Measurements from ENCODE around the gene ARL4A.

ARL4A gene

DNA sequence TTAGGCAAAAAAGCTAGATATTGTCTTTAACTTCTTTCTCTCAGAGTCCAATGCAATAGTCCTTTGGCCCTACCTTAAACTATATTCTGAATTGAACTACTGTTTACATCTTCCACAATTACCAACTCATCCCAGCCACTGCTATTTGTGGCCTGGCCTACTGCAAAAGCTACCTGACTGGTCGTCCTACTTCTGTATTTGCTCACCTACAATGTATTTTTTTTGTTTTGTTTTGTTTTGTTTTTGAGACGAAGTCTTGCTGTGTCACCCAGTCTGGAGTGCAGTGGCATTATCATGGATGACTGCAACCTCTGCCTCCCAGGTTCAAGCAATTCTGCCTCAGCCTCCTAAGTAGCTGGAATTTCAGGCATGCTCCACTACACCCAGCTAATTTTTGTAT is 51.2 kb downstream of the ARL4A start:
- Histone ChIP-seq H3K27ac (ENCODE audit: low read depth, low read length, poor library complexity, severe bottlenecking) (no peak overlapping the region), H2AFZ (ENCODE audit: low read length) (no peak overlapping the region), H3F3A (ENCODE audit: insufficient read depth, low read length) (no peaks in the 10 kb centered on the region), H3K36me3 (ENCODE audit: insufficient read depth, low read length) (no peaks in the 10 kb centered on the region), H3K9me2 (ENCODE audit: low read depth, low read length) (no peaks in the 10 kb centered on the region), H3K9me3 (ENCODE audit: low read length) (no peaks in the 10 kb centered on the region), H3K4me1 (ENCODE audit: insufficient read depth, low read length, severe bottlenecking) (no peaks in the 10 kb centered on the region), H4K20me1 (ENCODE audit: insufficient read depth, low read length) (no peaks in the 10 kb centered on the region), H3K27me3 (ENCODE audit: insufficient read depth, low read length) (no peaks in the 10 kb centered on the region), H3K4me2 (ENCODE audit: low read length) (no peak overlapping the region), H3K4me3 (ENCODE audit: low read depth, low read length, poor library complexity, severe bottlenecking) (no peak overlapping the region), H3K9ac (ENCODE audit: low read length) (no peak overlapping the region), H3K79me2 (ENCODE audit: insufficient read depth, low read length) (no peaks in the 10 kb centered on the region)
- no peak for TF ChIP-seq CTCF (IDR thresholded peaks at IDR 0.05; ENCODE audit: low read length)
- no peak for TF ChIP-seq EZH2 (IDR thresholded peaks at IDR 0.05; ENCODE audit: borderline replicate concordance, low read length)
